Endothelial cell (in vitro differentiated cells): Measurements from ENCODE around the gene MTRFR. TPM values are rescaled to one million over a fixed set of nuclear protein-coding genes. Genes with fewer than 3 reads are reported as not detected.

ENCODE experiments used
- DNase-seq: peaks from one replicate; pipeline ENCODE4 v3.0.0; 2021; ENCODE audit warnings: low spot score
- H3K27ac Mint-ChIP-seq: one replicate; pipeline ENCODE4 v1.8.0; 2021; ENCODE audit warnings: mixed read lengths, inconsistent platforms; ENCODE audit not compliant: unreplicated experiment
- H3K27me3 Mint-ChIP-seq: one replicate; pipeline ENCODE4 v1.8.0; 2021; ENCODE audit warnings: mild to moderate bottlenecking, moderate library complexity, mixed read lengths, inconsistent platforms; ENCODE audit not compliant: unreplicated experiment
- H3K36me3 Mint-ChIP-seq: one replicate; pipeline ENCODE4 v1.8.0; 2021; ENCODE audit warnings: mild to moderate bottlenecking, low read depth, mixed read lengths, inconsistent platforms; ENCODE audit not compliant: unreplicated experiment
- H3K4me1 Mint-ChIP-seq: one replicate; pipeline ENCODE4 v1.8.0; 2021; ENCODE audit warnings: mild to moderate bottlenecking, mixed read lengths, inconsistent platforms; ENCODE audit not compliant: unreplicated experiment
- H3K4me3 Mint-ChIP-seq: one replicate; pipeline ENCODE4 v1.8.0; 2021; ENCODE audit warnings: mild to moderate bottlenecking, mixed read lengths, inconsistent platforms; ENCODE audit not compliant: unreplicated experiment
- H3K9me3 Mint-ChIP-seq: one replicate; pipeline ENCODE4 v1.8.0; 2021; ENCODE audit warnings: mixed read lengths, inconsistent platforms; ENCODE audit not compliant: unreplicated experiment
- total RNA-seq: library from RNA; stranded (reverse); fragmentation: NEBNext Ultra II Directional; extraction: Animal tissue kit (Norgen Biotek cat#: 25700); gene quantifications from one replicate; pipeline ENCODE4 v1.2.1, GENCODE V29; 2021; ENCODE audit not compliant: unreplicated experiment
- TF ChIP-seq, protein P1 (sequence below): fragments of 200-600 bp; sonication (generic); IDR thresholded peaks from one replicate; pipeline ENCODE4 v1.5.0; 2021; ENCODE audit warnings: antibody characterized with exemption; ENCODE audit not compliant: unreplicated experiment

Gene MTRFR
- total RNA-seq, 1 donor from 2014 or later = 11.6 TPM

DNA sequence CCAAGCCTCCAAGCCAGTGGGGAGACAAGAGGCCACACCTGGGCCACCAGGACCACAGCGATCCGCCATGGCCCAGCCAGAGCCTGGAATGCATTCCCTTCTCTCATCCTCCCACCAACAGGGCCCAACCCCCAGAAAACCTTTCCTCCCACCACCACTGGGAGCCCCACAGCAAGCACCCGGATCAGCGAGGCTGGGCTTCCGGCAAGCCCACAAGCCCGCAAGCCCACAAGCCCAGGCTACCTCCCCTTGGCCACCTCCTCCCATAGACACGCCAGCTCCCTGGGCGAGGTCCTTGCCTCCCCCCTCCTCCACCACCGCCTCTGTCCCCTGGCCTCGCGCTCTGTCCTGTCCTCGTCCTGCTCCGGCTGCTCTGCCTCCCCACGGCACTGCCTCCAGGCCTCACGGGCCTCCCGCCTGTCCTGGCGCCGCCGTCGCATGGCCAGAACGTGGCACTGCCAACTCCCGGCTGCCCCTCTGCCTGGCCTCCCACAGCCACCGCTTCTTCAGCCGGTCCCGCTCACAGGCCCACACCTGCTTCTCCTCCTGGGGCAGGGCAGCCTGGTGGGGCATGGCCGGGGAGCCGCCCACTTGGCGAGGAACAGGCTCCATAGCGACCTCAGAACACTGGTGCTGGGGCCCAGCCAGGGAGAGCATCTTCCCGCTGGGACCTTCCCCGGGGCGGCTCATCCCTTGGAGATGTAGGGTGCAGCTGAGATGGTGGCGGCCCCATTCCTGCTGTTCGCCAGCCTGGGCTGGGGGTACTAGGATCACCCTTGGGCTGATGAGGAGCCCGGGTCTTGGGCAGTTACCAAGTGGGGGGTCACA, 32.8 kb downstream of the MTRFR start:
- Mint-ChIP-seq H3K27ac (no peak overlapping the region), H3K4me1 (peaks cover 16% of the 10 kb centered on the region), H3K36me3 (peaks cover 40% of the 10 kb centered on the region), H3K9me3 (no peaks in the 10 kb centered on the region), H3K4me3 (peak overlapping the region; percentile 12), H3K27me3 (peaks cover 6% of the 10 kb centered on the region)
- TF ChIP-seq, protein P1, sequence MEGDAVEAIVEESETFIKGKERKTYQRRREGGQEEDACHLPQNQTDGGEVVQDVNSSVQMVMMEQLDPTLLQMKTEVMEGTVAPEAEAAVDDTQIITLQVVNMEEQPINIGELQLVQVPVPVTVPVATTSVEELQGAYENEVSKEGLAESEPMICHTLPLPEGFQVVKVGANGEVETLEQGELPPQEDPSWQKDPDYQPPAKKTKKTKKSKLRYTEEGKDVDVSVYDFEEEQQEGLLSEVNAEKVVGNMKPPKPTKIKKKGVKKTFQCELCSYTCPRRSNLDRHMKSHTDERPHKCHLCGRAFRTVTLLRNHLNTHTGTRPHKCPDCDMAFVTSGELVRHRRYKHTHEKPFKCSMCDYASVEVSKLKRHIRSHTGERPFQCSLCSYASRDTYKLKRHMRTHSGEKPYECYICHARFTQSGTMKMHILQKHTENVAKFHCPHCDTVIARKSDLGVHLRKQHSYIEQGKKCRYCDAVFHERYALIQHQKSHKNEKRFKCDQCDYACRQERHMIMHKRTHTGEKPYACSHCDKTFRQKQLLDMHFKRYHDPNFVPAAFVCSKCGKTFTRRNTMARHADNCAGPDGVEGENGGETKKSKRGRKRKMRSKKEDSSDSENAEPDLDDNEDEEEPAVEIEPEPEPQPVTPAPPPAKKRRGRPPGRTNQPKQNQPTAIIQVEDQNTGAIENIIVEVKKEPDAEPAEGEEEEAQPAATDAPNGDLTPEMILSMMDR = no peak
- DNase-seq = no peak

DNA sequence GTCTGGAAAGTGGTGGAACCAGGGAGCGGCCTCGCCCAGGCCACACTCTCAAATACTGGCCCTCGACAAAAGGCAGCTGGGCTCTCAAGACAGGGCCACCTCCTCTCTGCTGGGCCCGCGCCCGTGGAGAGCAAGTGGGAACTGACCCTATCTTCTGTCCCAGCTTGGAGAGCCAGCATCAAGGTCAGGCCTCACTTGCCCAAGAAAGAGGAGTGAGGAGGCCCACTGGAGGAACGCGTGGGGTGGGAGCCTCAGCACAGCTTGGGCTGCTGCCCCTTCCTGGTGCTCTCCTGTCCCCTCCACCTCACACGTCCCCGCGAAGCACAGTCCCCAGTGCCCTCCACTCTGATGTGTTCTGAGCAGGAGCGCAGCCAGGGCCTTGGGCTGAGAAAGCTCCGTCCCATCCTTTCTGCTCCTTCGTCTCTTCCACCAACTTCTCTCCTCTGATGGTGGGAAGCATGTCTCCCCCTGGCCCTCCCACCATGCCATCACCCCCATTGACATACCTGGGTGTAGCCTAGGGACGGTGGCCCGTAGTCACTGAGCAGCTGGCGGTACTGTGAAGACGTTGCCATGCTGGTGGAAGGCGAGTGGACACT, 33.5 kb downstream of the MTRFR start:
- Mint-ChIP-seq H3K27me3 (peaks cover 6% of the 10 kb centered on the region), H3K27ac (no peak overlapping the region), H3K9me3 (no peaks in the 10 kb centered on the region), H3K36me3 (peaks cover 36% of the 10 kb centered on the region), H3K4me3 (peak overlapping the region; percentile 42), H3K4me1 (peaks cover 16% of the 10 kb centered on the region)
- DNase-seq = no peak
- TF ChIP-seq, protein P1 = no peak

DNA sequence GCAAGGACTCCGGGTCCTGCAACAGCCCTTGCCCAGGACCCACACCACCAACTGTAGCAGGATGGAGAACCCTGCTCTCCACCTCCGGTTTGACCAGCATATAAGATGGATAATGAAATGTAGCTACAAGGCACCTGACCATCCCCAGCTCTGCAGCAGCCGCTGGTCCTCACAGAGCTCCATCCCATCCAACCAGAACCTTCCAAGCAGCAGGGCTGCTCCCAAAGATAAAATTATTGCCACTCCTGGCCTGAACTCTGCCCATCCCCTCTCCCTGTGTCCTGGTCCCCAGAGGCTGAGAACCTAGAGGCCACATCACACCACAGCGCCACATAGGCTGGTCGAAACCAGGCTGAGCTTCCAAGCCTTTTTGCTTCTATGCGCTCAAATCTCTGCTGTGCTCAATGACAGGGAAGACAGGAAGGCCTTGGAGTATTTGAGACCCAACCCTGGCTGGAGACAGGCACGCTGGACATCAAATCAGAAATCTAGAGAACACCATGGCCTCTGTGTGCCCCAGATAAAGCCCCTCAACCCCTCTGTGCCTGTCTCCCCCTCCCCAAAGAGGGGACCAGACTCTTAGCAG, 34.2 kb downstream of the MTRFR start:
- Mint-ChIP-seq H3K9me3 (no peaks in the 10 kb centered on the region), H3K36me3 (peaks cover 29% of the 10 kb centered on the region), H3K27me3 (peaks cover 10% of the 10 kb centered on the region), H3K4me3 (peak overlapping the region; percentile 42), H3K4me1 (peaks cover 20% of the 10 kb centered on the region), H3K27ac (peak overlapping the region; percentile 73)
- TF ChIP-seq, protein P1 = no peak
- no peak for DNase-seq

DNA sequence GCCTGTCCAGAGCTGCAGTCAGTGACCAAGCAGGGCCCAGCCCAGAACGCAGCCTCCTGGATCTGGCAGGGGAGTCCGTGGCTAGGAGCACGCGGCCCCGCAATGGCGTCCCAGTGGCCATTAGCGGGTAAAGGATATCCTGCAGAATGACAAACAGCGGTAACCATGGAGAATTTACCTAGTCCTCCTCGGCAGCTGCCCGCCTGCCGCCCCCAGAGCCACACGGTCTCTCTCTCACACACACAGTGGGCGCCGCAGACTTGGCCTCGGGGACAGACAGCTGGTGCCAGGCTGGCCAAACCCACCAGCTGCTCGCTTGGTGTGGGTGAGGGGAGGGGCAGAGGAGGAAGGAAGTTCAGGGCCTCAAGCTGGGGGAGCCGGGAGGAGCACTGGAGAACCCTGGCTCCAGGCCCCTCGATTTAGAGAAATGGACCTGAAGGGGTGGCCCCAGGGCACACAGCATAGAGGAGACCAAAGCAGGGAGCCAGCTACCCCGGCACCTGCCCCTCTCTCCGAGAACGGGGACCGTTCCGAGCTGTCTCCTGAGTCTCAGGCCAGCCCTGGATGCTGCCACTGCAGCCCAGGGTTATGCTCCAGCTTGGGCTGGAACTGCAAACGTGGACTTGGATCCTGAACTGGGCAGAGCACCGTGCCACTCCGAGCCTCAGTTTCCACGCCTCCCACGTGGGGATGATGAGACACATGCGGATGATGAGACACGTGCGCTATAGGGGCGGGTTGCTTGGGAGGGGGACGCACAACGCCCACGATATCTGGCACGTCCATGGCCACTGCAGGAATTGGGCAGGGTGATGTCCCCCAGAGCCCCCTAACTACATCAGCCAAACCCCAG, 35.0 kb downstream of the MTRFR start:
- Mint-ChIP-seq H3K27me3 (peaks cover 13% of the 10 kb centered on the region), H3K4me1 (peaks cover 20% of the 10 kb centered on the region), H3K27ac (peak overlapping the region; percentile 84), H3K9me3 (no peaks in the 10 kb centered on the region), H3K4me3 (peak overlapping the region; percentile 97), H3K36me3 (peaks cover 24% of the 10 kb centered on the region)
- TF ChIP-seq, protein P1 = no peak
- peak; percentile 17 for DNase-seq
